HG03442 (cell line): Measurements from ENCODE around the gene USP34.

ENCODE experiments used
- ATAC-seq: cut with Tn5 transposase; IDR thresholded peaks from one replicate; pipeline ENCODE4 v1.9.1; 2021; ENCODE audit warnings: mild to moderate bottlenecking, moderate library complexity; ENCODE audit not compliant: unreplicated experiment

USP34 gene

DNA sequence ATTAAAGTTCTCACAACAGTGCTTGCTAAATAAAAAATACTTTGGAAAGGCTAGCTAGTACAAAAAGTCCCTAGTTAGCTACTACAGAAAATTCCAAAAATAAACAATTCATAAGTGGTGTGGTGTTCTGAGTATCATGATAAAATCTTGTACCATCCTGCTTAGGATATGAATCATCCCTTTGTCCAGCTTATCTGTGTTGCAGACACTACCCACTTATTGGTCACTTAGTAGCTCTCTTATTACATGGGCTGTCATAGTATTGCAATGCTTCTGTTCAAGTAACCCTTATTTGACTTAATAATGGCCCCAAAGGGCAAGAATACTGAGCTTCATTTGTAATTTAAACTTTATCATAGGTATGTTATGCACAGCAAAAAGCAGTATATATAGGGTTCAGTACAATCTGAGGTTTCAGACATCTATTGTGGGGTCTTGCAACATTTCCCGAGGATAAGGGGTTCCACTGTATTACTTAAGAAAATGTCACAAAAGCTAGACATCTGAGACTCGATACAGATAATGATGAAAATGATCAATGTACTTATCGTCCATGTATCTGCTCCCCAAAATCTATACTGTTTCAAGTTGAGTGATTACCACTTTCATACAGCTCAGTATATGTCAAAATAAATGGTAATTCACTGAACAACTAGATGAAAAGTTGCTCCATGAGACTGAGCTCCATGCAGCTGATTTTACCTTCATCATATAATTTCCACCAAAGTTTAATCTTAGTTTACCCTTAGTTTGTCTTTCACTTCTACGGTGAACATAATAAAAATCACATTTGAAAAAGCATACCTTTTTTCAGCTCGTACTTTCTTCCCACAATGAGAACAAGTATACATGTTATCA lies 215.1 kb downstream of the USP34 start:
- ATAC-seq: no peak

- no peak for ATAC-seq
Measured at GRCh38 chr2:61254536-61254935, 216.4 kb downstream of the USP34 start.

- ATAC-seq: no peak
Measured at GRCh38 chr2:61253136-61253535, 217.8 kb downstream of the USP34 start.

- no peak for ATAC-seq
Measured at GRCh38 chr2:61252031-61252430, 218.9 kb downstream of the USP34 start.

DNA sequence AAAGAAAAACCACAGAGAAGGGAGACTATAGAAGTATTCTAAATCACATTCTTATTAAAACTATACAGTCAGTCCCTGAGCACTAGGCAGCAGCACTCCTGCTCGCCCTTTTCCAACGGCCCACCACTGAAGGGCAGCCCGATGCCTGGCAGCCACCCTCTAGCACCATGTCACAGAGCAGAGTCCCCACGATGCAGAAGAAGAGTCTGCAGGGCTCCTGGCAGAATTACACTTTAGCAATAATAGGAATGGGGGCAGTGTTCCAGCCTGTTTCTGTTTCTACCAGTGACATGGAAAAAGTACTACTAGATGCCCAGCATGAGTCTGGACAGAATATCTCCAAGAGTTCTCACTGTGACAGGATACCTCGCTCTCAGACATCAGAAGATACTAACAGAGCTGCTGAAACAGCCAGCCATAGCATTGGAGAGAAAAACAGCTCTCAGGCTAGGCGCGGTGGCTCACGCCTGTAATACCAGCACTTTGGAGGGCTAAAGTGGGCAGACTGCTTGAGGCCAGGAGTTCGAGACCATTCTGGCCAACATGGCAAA lies 221.3 kb downstream of the USP34 start:
- no peak for ATAC-seq

DNA sequence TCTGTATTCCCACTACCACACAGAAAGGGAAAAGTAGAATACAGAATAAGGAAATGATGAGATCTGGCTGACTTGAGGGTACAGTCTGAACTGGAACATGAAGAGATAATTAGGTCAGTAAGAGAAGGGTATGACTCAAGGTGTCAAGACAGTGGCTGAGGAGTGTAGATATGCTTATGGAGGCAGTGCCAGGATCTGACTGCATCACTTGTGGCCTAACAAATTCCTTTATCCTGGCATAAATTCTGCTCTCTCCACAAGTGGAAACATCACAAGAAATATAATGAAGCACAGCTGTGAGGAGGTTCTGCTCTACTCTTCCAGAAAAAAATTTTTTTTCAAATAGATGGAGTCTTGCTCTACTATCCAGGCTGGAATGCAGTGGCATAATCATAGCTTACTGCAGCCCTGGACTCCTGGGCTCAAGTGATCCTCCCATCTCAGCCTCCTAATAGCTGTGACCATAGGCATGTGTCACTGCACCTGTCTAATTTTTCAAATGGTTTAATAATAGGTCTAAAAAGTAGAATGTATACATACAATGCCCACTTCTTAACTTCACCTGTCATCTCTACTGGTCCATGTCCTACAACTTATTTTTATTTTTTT lies 223.6 kb downstream of the USP34 start:
- no peak for ATAC-seq

DNA sequence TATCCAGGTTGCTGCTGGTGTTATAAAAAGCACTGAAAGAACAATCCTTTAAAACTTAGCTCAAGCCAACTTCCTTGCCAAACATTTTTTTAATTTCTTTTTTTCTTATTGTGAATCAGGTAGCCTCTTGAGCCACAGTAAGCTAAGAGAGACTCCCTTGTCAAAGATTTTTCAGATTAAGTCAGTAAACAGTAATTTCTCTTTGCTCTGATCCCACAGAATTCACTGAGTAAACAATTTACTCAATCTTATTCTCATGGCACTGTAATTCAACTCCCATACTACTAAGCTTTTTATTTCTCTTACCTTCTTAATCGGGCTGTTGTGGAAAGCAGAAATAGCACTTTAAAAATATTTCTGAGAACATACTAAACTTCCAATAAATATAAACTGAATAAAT lies 226.2 kb downstream of the USP34 start:
- no peak for ATAC-seq

- ATAC-seq: no peak
Measured at GRCh38 chr2:61241266-61241665, 229.6 kb downstream of the USP34 start.

GRCh38 chr2:61238219-61239012 lies 232.5 kb downstream of the USP34 start:
- ATAC-seq: no peak

- ATAC-seq: no peak
Measured at GRCh38 chr2:61235716-61236115, 235.2 kb downstream of the USP34 start.

DNA sequence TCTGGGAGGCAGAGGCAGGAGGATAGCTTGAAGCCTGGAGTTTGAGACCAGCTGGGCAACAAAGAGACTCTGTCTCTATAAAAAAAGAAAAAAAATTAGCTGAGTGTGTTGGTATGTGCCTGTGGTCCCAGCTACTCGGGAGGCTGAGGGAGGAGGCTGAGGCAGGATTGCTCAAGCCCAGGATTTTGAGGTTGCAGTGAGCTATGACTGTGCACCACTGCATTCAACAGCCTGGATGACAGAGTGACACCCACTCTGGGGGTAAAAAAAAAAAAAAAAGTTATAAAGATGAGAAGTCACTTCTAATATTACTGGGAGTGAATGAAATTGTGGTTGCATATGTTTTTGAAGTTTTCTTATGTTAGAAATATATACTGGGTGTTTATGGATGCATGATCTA lies 237.3 kb downstream of the USP34 start:
- ATAC-seq: no peak

DNA sequence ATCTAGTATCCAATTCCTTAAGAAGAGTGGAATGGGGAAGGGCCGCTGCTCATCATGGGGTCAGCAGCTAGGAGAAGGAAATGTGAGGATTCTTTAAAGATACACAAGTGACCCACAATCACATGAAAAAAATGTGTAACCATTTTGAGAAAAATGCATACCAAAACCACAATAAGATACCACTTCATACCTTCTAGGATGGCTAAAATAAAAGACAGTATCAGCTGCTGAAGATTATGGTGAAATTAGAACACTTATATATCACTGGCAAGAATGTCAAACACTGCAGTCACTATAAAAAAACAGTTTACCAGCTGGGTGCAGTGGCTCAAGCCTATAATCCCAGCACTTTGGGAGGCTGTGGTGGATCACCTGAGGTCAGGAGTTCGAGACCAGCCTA lies 241.0 kb downstream of the USP34 start:
- ATAC-seq: no peak

GRCh38 chr2:61222567-61222966 lies 248.3 kb downstream of the USP34 start:
- no peak for ATAC-seq

- ATAC-seq: no peak
Measured at GRCh38 chr2:61221819-61222218, 249.1 kb downstream of the USP34 start.

- no peak for ATAC-seq
Measured at GRCh38 chr2:61220768-61221167, 250.1 kb downstream of the USP34 start.

DNA sequence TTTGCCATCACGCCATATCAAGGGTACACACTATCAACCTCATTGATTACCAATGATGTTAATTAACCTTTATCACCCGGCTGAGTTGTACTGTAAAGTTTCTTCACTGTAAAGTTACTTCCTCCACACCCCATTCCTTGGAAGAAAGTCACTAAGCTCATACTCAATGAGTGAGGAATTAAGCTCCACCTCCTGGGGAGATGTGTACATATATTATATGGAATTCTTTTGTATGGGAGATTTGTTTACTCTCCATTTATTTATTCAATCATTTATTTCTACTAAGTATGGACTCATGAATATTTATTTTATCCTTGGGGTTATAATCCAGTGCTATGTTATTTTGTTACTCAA lies 252.1 kb downstream of the USP34 start:
- ATAC-seq: no peak

GRCh38 chr2:61218076-61218816 lies 252.6 kb downstream of the USP34 start:
- no peak for ATAC-seq

- no peak for ATAC-seq
Measured at GRCh38 chr2:61214171-61214570, 256.7 kb downstream of the USP34 start.

GRCh38 chr2:61210332-61210981 lies 260.4 kb downstream of the USP34 start:
- no peak for ATAC-seq

DNA sequence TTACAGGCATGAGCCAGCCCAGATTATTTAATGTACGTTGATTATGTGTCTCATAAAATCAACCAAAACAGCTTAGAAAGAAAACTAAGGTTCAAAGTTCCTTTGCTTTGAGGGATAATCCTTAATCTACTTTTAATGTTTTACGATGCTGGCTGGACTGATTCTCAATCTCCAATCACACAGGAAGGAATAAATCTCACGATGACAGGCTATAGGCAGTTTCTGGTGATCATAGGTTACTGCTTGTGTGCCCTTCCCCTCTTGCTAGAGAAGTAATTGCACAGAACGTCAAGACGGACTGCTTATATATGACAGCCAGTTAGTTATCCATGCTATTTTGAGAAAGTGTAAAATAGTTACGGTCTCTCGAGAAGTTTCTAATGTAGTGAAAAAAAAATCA lies 265.8 kb downstream of the USP34 start:
- ATAC-seq: no peak
